HG03571 (cell line): Measurements from ENCODE around the gene WDFY3.

ENCODE experiments used
- ATAC-seq: cut with Tn5 transposase; IDR thresholded peaks from one replicate; pipeline ENCODE4 v1.9.1; 2021; ENCODE audit not compliant: unreplicated experiment

WDFY3 gene

GRCh38 chr4:84908876-84909275 is 57.6 kb downstream of the WDFY3 start:
- no peak for ATAC-seq

GRCh38 chr4:84907145-84907544 is 59.3 kb downstream of the WDFY3 start:
- no peak for ATAC-seq

- no peak for ATAC-seq
Observed at GRCh38 chr4:84905646-84906045, 60.8 kb downstream of the WDFY3 start.

GRCh38 chr4:84901740-84902281 is 64.7 kb downstream of the WDFY3 start:
- no peak for ATAC-seq

GRCh38 chr4:84901173-84901572 is 65.3 kb downstream of the WDFY3 start:
- ATAC-seq, result no peak

- ATAC-seq, result no peak
Observed at GRCh38 chr4:84899616-84900015, 66.9 kb downstream of the WDFY3 start.

- no peak for ATAC-seq
Observed at GRCh38 chr4:84897516-84897915, 69.0 kb downstream of the WDFY3 start.

- no peak for ATAC-seq
Observed at GRCh38 chr4:84895283-84895682, 71.2 kb downstream of the WDFY3 start.

- ATAC-seq, result no peak
Observed at GRCh38 chr4:84894621-84895020, 71.9 kb downstream of the WDFY3 start.

- ATAC-seq, result no peak
Observed at GRCh38 chr4:84892950-84893349, 73.5 kb downstream of the WDFY3 start.

- no peak for ATAC-seq
Observed at GRCh38 chr4:84887824-84888223, 78.7 kb downstream of the WDFY3 start.

GRCh38 chr4:84879651-84880200 is 86.8 kb downstream of the WDFY3 start:
- no peak for ATAC-seq

GRCh38 chr4:84878546-84878945 is 87.9 kb downstream of the WDFY3 start:
- no peak for ATAC-seq

- ATAC-seq, result no peak
Observed at GRCh38 chr4:84878090-84878489, 88.4 kb downstream of the WDFY3 start.

GRCh38 chr4:84877051-84877833 is 89.2 kb downstream of the WDFY3 start:
- ATAC-seq, result no peak

GRCh38 chr4:84875636-84876371 is 90.7 kb downstream of the WDFY3 start:
- no peak for ATAC-seq

GRCh38 chr4:84874619-84875018 is 91.9 kb downstream of the WDFY3 start:
- no peak for ATAC-seq

- no peak for ATAC-seq
Observed at GRCh38 chr4:84870398-84871163, 95.9 kb downstream of the WDFY3 start.

GRCh38 chr4:84866295-84866694 is 100.2 kb downstream of the WDFY3 start:
- ATAC-seq, result no peak

- no peak for ATAC-seq
Observed at GRCh38 chr4:84865600-84865999, 100.9 kb downstream of the WDFY3 start.

- ATAC-seq, result no peak
Observed at GRCh38 chr4:84862064-84862463, 104.4 kb downstream of the WDFY3 start.
